DOHH2 (cell line): ENCODE measurements around the gene KANK4.

ENCODE experiments used
- H3F3A ChIP-seq: fragments of 200-600 bp; sonication (generic), shearing (Covaris generic); 2 replicates; pipeline ENCODE4 v1.6.0; 2016; ENCODE audit warnings: antibody characterized with exemption, mild to moderate bottlenecking; ENCODE audit not compliant: control insufficient read depth, insufficient read depth
- H3K27ac ChIP-seq: fragments of 200-600 bp; sonication (generic); 2 replicates; pipeline ENCODE4 v1.5.1; 2014; ENCODE audit warnings: low read depth, mild to moderate bottlenecking, low read length, moderate library complexity
- H3K27me3 ChIP-seq: fragments of 200-600 bp; sonication (generic); 2 replicates; pipeline ENCODE4 v1.6.1; 2014; ENCODE audit warnings: mild to moderate bottlenecking, low read length, mixed read lengths; ENCODE audit not compliant: control insufficient read depth
- H3K36me3 ChIP-seq: fragments of 200-600 bp; sonication (generic); 2 replicates; pipeline ENCODE4 v1.6.1; 2014; ENCODE audit warnings: mild to moderate bottlenecking, low read length, moderate library complexity, mixed read lengths; ENCODE audit not compliant: control insufficient read depth
- H3K4me1 ChIP-seq: fragments of 200-600 bp; sonication (generic); 2 replicates; pipeline ENCODE4 v1.6.1; 2014; ENCODE audit warnings: mild to moderate bottlenecking, low read length, mixed read lengths; ENCODE audit not compliant: control insufficient read depth
- H3K4me2 ChIP-seq: fragments of 200-600 bp; sonication (generic); 2 replicates; pipeline ENCODE4 v1.6.0; 2014; ENCODE audit warnings: mild to moderate bottlenecking, low read length, moderate library complexity
- H3K4me3 ChIP-seq: fragments of 200-600 bp; sonication (generic); 2 replicates; pipeline ENCODE4 v1.5.1; 2014; ENCODE audit warnings: mild to moderate bottlenecking, low read length, mixed read lengths
- H3K79me2 ChIP-seq: fragments of 200-600 bp; sonication (generic); 2 replicates; pipeline ENCODE4 v1.6.1; 2014; ENCODE audit warnings: mild to moderate bottlenecking, low read length, mixed read lengths; ENCODE audit not compliant: control insufficient read depth
- H3K9me2 ChIP-seq: fragments of 200-600 bp; sonication (generic); replicated peaks from 2 replicates; pipeline ENCODE4 v1.6.1; 2014; ENCODE audit warnings: mild to moderate bottlenecking, low read length, mixed read lengths; ENCODE audit not compliant: control insufficient read depth
- H3K9me3 ChIP-seq: fragments of 200-600 bp; sonication (generic); 2 replicates; pipeline ENCODE4 v1.6.1; 2014; ENCODE audit warnings: antibody characterized with exemption, low read length, mixed read lengths; ENCODE audit not compliant: control insufficient read depth, insufficient read depth
- H4K20me1 ChIP-seq: fragments of 200-600 bp; sonication (generic); 2 replicates; pipeline ENCODE4 v1.6.0; 2014; ENCODE audit warnings: low read depth, mild to moderate bottlenecking, antibody characterized with exemption, low read length, moderate library complexity; ENCODE audit not compliant: control insufficient read depth, insufficient read depth
- CTCF ChIP-seq: fragments of 200-600 bp; sonication (generic); IDR thresholded peaks from one replicate; pipeline ENCODE4 v1.5.1; 2014; ENCODE audit warnings: antibody characterized with exemption, mild to moderate bottlenecking, low read depth, low read length; ENCODE audit not compliant: poor library complexity, severe bottlenecking
- EZH2phosphoT487 ChIP-seq: fragments of 200-600 bp; sonication (generic); IDR thresholded peaks from 2 replicates; pipeline ENCODE4 v1.6.1; 2017; ENCODE audit warnings: borderline replicate concordance, mild to moderate bottlenecking, antibody characterized with exemption, low read length, moderate library complexity, mixed read lengths

The KANK4 gene

GRCh38 chr1:62188111-62188510 is 131.1 kb downstream of the KANK4 start:
- Histone ChIP-seq H3K79me2 (no peaks in the 10 kb centered on the region), H3K4me3 (no peak overlapping the region), H3K36me3 (no peaks in the 10 kb centered on the region), H3K9me3 (no peaks in the 10 kb centered on the region), H3K27me3 (no peaks in the 10 kb centered on the region), H3F3A (no peaks in the 10 kb centered on the region), H3K27ac (no peak overlapping the region), H4K20me1 (no peaks in the 10 kb centered on the region), H3K4me2 (no peak overlapping the region), H3K4me1 (no peaks in the 10 kb centered on the region), H3K9me2 (no peaks in the 10 kb centered on the region)
- TF ChIP-seq CTCF: no peak
- no peak for TF ChIP-seq EZH2phosphoT487

GRCh38 chr1:62187548-62187947 is 131.7 kb downstream of the KANK4 start:
- Histone ChIP-seq H3K27ac (no peak overlapping the region), H3K9me2 (no peaks in the 10 kb centered on the region), H3K36me3 (no peaks in the 10 kb centered on the region), H3K27me3 (no peaks in the 10 kb centered on the region), H3K4me2 (no peak overlapping the region), H3K9me3 (no peaks in the 10 kb centered on the region), H3K4me3 (no peak overlapping the region), H3K79me2 (no peaks in the 10 kb centered on the region), H4K20me1 (no peaks in the 10 kb centered on the region), H3F3A (no peaks in the 10 kb centered on the region), H3K4me1 (no peaks in the 10 kb centered on the region)
- TF ChIP-seq CTCF: no peak
- no peak for TF ChIP-seq EZH2phosphoT487
